K562 (cell line): ENCODE data around the gene ORAI1. TPM values are rescaled to one million over a fixed set of nuclear protein-coding genes. Genes with fewer than 3 reads are reported as not detected.

ENCODE experiments used
- CBX3 ChIP-seq, 2 experiments: IDR thresholded peaks; 1 replicate in 1 of 2; 2 replicates in 1 of 2; pipeline ENCODE4 v1.6.1; 2012; ENCODE audit warnings: inconsistent platforms in 2 of 2, low read length in 2 of 2, borderline replicate concordance in 1 of 2, control low read depth in 1 of 2
- DEAF1 ChIP-seq: fragments of 450-650 bp; formaldehyde crosslinking; IDR thresholded peaks from 2 replicates; pipeline ENCODE4 v1.4.0; 2020; ENCODE audit warnings: mild to moderate bottlenecking, moderate library complexity
- HMG20B ChIP-seq: fragments of 250-450 bp; sonication (Bioruptor Pico); IDR thresholded peaks from 2 replicates; pipeline ENCODE4 v1.5.0; 2021; ENCODE audit warnings: mild to moderate bottlenecking
- RCOR1 ChIP-seq, 2 experiments: IDR thresholded peaks; 2 replicates each; pipeline ENCODE4 v1.6.1; 2012; ENCODE audit warnings: low read depth in 2 of 2, low read length in 2 of 2, borderline replicate concordance in 1 of 2, improper control_type of control experiment in 1 of 2
- STAT6 ChIP-seq: sonication (generic); formaldehyde crosslinking; IDR thresholded peaks from 2 replicates; pipeline ENCODE4 v1.8.1; 2023; ENCODE audit warnings: mild to moderate bottlenecking, missing genetic modification reagents
- TRIM28 ChIP-seq: fragments of 450-650 bp; IDR thresholded peaks from 2 replicates; pipeline ENCODE4 v1.6.1; 2017
- ZNF143 ChIP-seq: sonication (generic); formaldehyde crosslinking; IDR thresholded peaks from 2 replicates; pipeline ENCODE4 v1.9.0; 2022; ENCODE audit warnings: mild to moderate bottlenecking, missing genetic modification reagents
- polyA plus RNA-seq, 8 experiments: library from polyadenylated mRNA; depleted of rRNA in 4 of 8; stranded (reverse) in 5 of 8; unstranded in 3 of 8; fragments of >200 nt; fragmentation: Nextera tagmentation in 2 of 8; fragmentation: Illumina TruSeq in 1 of 8; extraction: Ambion mirVana in 2 of 8; extraction: Trizol in 1 of 8; gene quantifications; 2 replicates each; pipeline versions ENCODE4 v1.2.1 to v1.2.3, GENCODE V29; 2011 to 2014; ENCODE audit warnings: inconsistent platforms in 1 of 8, missing spikeins in 1 of 8
- total RNA-seq, 7 experiments: library from RNA; depleted of rRNA in 6 of 7; stranded (reverse); fragments of >200 nt in 6 of 7; fragmentation: Illumina TruSeq in 2 of 7; extraction: Trizol in 2 of 7; gene quantifications; 2 replicates each; pipeline versions ENCODE4 v1.2.1 to v1.2.3, GENCODE V29; 2011 to 2021; ENCODE audit warnings: low replicate concordance in 1 of 7
- TF ChIP-seq, protein P1 (sequence below): fragments of 250-450 bp; sonication (Bioruptor Pico); IDR thresholded peaks from 2 replicates; pipeline ENCODE4 v1.5.0; 2022; ENCODE audit warnings: mild to moderate bottlenecking
- TF ChIP-seq, protein P2 (sequence below): conservative IDR thresholded peaks from 2 replicates; pipeline ENCODE4 v1.6.1; 2011; ENCODE audit warnings: low read depth, mild to moderate bottlenecking, low read length; ENCODE audit not compliant: control insufficient read depth
- TF ChIP-seq, protein P3 (sequence below): fragments of 250-450 bp; sonication (Bioruptor Pico); IDR thresholded peaks from 2 replicates; pipeline ENCODE4 v1.4.0; 2020

ORAI1 gene
- total and polyA plus RNA-seq, 9 of the 15 experiments (the other 6 are each of a cell fraction or from before 2014, with no cell fraction given), result 2.6 to 23.8 (median 9.3) TPM

GRCh38 chr12:121649819-121650353, 23.6 kb downstream of the ORAI1 start (continued):
- TF ChIP-seq, protein P1, sequence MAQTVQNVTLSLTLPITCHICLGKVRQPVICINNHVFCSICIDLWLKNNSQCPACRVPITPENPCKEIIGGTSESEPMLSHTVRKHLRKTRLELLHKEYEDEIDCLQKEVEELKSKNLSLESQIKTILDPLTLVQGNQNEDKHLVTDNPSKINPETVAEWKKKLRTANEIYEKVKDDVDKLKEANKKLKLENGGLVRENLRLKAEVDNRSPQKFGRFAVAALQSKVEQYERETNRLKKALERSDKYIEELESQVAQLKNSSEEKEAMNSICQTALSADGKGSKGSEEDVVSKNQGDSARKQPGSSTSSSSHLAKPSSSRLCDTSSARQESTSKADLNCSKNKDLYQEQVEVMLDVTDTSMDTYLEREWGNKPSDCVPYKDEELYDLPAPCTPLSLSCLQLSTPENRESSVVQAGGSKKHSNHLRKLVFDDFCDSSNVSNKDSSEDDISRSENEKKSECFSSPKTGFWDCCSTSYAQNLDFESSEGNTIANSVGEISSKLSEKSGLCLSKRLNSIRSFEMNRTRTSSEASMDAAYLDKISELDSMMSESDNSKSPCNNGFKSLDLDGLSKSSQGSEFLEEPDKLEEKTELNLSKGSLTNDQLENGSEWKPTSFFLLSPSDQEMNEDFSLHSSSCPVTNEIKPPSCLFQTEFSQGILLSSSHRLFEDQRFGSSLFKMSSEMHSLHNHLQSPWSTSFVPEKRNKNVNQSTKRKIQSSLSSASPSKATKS (CRISPR knock-in tag), result no peak
- TF ChIP-seq TRIM28 (no peak), DEAF1 (no peak), CBX3 (IDR thresholded peaks at IDR 0.05; ENCODE audit: borderline replicate concordance in 1 of 2, low read length in 2 of 2) (0 out of 3 replicates have a peak, but pooled peaks of 1 of the 2 experiments have one; percentile 33), RCOR1 (IDR thresholded peaks at IDR 0.05; ENCODE audit: borderline replicate concordance in 1 of 2, low read depth in 2 of 2, low read length in 2 of 2) (peak; percentile 94 to 97), ZNF143 (CRISPR knock-in tag) (no peak), STAT6 (CRISPR knock-in tag) (no peak), HMG20B (CRISPR knock-in tag) (no peak)
- TF ChIP-seq, protein P2, sequence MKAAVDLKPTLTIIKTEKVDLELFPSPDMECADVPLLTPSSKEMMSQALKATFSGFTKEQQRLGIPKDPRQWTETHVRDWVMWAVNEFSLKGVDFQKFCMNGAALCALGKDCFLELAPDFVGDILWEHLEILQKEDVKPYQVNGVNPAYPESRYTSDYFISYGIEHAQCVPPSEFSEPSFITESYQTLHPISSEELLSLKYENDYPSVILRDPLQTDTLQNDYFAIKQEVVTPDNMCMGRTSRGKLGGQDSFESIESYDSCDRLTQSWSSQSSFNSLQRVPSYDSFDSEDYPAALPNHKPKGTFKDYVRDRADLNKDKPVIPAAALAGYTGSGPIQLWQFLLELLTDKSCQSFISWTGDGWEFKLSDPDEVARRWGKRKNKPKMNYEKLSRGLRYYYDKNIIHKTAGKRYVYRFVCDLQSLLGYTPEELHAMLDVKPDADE, result no peak
- TF ChIP-seq, protein P3, sequence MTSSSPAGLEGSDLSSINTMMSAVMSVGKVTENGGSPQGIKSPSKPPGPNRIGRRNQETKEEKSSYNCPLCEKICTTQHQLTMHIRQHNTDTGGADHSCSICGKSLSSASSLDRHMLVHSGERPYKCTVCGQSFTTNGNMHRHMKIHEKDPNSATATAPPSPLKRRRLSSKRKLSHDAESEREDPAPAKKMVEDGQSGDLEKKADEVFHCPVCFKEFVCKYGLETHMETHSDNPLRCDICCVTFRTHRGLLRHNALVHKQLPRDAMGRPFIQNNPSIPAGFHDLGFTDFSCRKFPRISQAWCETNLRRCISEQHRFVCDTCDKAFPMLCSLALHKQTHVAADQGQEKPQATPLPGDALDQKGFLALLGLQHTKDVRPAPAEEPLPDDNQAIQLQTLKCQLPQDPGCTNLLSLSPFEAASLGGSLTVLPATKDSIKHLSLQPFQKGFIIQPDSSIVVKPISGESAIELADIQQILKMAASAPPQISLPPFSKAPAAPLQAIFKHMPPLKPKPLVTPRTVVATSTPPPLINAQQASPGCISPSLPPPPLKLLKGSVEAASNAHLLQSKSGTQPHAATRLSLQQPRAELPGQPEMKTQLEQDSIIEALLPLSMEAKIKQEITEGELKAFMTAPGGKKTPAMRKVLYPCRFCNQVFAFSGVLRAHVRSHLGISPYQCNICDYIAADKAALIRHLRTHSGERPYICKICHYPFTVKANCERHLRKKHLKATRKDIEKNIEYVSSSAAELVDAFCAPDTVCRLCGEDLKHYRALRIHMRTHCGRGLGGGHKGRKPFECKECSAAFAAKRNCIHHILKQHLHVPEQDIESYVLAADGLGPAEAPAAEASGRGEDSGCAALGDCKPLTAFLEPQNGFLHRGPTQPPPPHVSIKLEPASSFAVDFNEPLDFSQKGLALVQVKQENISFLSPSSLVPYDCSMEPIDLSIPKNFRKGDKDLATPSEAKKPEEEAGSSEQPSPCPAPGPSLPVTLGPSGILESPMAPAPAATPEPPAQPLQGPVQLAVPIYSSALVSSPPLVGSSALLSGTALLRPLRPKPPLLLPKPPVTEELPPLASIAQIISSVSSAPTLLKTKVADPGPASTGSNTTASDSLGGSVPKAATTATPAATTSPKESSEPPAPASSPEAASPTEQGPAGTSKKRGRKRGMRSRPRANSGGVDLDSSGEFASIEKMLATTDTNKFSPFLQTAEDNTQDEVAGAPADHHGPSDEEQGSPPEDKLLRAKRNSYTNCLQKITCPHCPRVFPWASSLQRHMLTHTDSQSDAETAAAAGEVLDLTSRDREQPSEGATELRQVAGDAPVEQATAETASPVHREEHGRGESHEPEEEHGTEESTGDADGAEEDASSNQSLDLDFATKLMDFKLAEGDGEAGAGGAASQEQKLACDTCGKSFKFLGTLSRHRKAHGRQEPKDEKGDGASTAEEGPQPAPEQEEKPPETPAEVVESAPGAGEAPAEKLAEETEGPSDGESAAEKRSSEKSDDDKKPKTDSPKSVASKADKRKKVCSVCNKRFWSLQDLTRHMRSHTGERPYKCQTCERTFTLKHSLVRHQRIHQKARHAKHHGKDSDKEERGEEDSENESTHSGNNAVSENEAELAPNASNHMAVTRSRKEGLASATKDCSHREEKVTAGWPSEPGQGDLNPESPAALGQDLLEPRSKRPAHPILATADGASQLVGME (CRISPR knock-in tag), result no peak
